ENCODE results near the gene RASA4B.
"Not testable (repeated sequence)": the region's sequence is repeated elsewhere in the genome, so short reads cannot be mapped to it uniquely, and the experiment has no call there.

The RASA4B gene

DNA sequence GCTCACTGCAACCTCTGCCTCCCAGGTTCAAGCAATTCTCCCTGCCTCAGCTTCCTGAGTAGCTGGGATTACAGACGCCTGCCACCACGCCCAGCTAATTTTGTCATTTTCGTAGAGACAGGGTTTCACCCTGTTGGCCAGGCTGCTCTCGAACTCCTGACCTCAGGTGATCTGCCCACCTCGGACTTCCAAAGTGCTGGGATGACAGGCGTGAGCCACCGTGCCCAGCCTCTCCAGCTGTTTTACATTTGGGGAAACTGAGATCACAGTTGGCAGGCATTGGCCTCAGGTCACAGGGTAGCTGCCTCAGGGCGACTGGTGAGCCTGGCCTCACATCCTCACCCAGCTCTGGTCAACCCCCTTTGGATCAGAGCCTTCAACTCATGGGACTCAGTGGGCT, 7.0 kb downstream of the RASA4B start:
- DNase-seq: not testable (repeated sequence)

DNA sequence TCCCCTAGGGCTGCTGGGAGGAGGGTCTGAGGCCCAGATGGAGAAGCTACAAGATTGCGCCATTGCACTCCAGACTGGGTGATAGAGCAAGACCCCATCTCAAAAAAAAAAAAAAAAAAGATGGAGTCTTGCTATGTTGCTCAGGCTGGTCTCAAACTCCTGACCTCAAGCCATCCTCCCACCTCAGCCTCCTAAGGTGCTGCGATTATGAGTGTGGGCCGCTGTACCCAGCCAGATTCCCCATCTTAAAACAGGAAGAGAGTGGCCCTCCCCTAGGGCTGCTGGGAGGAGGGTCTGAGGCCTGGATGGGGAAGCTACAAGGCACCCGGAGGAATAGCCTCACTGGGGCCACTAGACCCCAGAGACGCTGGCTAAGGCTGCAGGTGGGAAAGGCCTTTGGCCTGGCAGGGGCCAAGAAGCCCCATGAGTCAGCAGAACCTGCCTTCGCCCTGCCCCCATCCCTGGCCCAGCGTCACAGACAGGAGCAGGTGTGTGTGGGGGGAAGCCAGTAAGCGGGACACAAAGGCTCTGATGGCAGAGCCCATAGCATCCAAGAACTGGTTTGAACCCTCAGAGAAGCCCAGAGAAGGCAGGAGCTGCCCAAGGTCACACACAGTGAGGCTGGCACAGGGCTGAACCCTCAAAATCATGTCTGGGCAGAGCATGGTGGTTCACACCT, 10.0 kb downstream of the RASA4B start:
- DNase-seq: not testable (repeated sequence)

DNA sequence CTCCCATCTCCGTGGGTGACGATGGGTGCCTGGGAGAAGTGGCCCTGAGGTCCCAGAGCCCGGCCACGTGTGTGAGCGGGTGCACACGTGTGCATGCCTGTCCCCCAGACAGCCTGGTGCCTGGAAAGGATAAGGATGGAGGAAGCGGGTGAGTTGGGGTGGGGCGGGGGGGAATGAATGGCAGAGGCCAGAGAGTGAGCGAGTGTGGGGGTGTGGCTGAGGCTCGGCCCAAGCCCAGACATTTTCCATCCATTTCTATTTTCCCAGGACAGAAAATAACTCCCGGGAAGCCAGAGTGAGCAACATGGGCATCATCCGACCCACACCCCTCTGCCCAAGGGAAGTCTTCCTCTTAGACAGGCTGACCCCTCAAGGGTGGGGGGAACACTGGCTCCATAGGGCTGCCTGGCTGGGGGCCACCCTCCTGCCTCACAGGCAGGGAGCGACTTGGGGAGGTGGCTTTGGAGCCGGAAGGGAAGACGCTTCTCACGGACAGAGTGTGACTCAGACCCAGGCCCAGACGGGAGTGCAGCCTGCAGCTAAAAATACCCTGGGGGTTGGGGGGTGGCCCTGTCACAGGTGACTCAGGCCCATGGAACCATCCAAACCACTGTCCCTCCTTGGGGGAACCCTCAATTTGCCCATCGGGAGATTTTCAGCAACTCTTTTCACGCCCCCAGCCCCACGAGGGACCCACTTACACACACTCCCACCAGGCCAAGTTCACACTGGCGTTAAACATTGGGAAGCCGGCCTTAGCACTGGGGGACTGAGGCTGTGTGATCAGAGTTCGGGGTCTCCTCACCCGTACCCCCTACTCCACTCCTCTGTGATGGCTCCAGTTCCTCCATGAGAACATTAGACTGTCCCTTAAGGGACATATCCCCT, 12.0 kb downstream of the RASA4B start:
- DNase-seq: not testable (repeated sequence)

DNA sequence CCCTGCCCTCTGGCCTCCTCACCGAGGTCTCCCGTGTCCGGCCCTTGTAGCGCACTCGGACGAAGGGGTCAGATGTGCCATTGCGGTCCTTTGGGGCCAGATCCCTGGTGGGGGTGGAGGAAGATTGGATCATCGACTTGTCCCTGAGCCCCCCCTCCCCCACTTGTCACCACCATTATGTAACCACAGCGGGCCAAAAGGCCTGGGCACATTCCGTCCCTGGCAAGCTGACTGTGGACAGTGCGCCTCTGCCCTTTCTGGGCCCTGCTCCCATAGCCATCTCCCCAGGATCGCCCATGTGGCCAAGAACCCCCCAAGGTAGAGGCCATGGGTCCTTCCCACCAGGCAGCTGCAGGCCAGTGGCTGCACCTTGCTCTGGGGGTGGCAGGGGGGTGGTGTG, 14.4 kb downstream of the RASA4B start:
- DNase-seq: not testable (repeated sequence)

DNA sequence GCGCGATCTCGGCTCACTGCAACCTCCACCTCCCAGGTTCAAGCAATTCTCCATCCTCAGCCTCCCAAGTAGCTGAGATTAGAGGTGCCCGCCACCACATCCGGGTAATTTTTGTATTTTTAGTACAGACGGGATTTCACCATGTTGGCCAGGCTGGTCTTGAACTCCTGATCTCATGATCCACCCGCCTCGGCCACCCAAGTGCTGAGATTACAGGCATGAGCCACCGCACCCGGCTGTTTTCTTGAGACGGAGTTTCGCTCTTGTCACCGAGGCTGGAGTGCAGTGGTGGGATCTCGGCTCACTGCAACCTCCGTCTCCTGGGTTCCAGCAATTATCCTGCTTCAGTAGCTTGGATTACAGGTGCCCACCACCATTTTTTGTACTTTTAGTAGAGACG, 19.3 kb downstream of the RASA4B start:
- DNase-seq: not testable (repeated sequence)

DNA sequence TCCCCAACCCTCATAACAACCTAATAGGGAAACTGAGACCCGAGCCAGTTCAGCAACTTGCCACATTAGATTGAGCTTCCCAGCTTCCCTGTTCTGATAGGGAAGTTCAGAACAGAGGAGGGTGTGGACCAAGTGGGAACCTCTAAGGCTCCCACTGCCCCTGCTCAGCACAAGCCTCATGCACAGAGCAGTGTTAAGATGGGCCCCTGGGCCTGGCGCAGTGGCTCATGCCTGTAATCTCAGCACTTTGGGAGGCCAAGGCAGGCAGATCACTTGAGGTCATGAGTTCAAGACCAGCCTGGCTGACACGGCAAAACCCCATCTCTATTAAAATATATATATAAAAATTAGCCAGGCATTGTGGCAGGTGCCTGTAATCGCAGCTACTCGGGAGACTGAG, 20.3 kb downstream of the RASA4B start:
- not testable (repeated sequence) for DNase-seq

DNA sequence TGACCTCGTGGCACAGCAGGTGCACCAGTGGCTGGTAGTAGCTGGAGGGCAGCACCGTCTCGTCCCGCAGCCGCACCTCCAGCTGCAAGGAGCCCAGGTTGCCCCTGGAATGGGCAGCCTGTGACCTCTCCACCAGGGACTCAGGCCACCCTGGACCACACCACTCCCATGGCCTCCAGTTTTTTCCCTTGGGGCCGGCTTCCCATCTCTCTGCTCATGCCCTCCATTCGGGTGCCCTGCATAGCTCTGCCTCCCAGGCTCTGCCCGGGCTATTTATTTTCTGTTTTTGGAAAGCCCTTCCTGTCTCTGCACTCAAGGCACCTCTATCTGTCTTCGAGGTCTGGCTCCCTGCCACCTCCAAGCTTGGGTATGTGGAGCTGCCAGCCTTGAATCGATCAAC, 20.7 kb downstream of the RASA4B start:
- not testable (repeated sequence) for DNase-seq

DNA sequence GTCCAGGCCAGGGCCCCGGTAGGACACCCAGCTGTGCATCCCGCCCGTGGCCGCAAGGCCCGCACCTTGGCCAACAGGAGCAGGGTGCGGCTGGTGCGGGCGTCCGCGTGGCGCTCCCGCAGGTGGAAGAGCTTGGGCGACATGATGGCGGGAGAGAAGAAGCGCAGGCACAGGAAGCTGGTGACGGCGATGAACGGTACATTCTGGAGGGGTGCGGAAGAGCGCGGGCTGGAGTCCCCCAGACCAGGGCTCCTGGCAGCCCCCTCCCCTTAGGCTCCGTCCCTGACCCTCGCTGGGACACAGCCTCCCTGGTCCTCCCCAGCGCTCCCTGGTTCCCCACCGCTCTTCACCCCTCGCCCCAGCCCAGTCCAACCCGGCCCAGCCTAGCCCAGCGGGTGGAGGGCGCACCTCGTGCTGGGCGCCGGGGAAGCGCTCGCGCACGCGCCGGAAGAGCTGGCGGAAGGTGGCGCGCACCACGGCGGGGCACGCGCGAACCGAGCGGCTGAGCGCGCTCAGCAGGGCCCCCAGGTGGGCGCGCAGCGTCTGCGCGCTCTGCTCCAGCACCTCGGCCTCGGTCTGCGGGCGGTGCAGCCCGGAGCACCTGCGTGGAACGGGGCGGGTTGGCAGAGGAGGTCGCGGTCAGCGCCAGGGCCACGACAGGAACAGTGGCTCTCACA, 23.0 kb downstream of the RASA4B start:
- DNase-seq: not testable (repeated sequence)

DNA sequence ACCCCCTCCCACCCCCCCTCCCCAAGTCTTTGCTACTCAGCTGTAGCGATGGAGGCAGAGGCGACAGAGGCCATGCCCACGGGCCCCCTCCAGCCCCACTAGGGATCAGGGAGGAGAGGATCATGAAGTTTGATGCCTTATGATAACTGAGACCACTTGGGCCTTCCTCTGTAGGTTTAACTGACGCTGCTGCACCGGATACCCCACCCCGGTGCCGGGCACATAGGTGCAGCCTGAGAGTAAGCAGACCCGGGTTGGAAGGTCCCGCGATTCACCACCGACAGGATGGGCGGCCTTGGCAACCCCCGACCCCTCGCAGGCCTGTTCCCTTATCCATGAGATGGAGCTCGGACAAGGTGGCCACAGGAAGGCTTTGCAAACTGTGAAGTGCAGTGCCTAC, 23.6 kb downstream of the RASA4B start:
- not testable (repeated sequence) for DNase-seq

DNA sequence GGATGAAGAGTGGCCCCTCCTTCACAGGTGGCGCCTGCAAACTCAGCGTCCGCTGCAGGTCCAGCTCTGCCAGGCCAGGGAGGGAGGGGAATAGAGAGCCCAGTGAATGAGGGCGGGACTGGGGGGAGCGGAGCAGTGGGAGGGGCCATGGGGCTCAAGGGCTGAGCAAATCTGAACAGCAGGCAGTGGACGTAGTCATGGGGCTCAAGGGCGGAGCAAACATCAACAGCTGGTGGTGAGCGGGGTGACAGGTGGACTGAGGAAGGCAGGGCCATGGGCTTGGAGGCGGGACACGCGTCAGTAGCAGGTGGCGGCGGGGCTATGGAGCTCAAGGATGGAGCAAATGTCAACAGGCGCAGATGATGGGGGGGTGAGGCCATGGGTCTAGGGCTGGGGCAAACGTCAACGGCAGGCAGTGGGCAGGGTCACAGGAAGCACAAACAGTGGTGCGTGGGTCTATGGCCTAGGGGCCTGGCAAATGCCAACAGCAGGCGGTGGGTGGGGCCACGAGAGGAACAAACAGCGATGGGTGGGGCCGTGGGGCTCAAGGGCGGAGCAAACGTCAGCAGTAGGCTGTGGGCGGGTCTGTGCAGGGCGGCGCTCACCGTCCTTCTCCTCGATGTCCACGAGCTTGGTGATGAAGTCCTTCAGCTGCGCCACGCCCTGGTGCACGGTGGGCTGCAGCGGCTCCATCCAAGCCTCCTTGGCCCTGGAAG, 24.2 kb downstream of the RASA4B start:
- not testable (repeated sequence) for DNase-seq

DNA sequence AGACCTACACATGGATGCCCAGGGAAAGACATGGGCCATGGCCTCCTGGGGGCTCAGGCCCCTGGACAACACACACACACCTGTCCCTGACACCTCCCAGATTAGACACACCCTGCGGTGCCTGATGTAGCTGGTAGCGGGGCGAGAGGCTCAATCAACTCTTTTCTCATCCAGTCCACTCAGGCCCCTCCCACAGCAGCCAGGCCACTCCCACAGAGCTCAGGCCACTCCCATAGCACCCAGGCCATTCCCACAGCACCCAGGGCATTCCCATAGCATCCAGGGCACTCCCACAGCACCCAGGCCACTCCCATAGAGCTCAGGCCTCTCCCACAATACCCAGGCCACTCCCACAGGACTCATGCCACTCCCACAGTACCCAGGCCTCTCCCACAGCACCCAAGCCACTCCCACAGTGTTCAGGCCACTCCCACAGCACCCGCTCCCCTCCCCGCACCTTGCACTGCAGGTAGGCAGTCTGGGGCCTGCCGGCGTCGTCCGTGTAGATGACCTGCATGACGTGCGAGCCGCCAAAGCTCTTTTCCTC, 27.0 kb downstream of the RASA4B start:
- DNase-seq: not testable (repeated sequence)

DNA sequence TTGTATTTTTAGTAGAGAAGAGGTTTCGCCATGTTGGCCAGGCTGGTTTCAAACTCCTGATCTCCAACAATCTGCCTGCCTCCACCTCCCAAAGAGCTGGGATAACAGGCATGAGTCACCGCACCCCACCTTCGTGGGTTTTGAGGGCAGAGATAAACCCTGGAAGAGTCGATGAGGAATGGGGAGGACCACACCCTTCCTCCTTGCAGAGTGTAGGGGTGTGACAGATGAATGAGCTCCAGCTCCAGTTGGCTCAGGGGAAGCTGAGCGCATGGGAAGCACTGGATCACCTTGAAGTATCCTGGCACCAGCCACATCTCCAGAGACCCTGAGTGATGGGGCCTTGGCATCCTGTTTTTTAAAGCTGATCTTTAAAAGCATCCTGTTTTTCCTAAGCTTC, 33.3 kb downstream of the RASA4B start:
- not testable (repeated sequence) for DNase-seq

DNA sequence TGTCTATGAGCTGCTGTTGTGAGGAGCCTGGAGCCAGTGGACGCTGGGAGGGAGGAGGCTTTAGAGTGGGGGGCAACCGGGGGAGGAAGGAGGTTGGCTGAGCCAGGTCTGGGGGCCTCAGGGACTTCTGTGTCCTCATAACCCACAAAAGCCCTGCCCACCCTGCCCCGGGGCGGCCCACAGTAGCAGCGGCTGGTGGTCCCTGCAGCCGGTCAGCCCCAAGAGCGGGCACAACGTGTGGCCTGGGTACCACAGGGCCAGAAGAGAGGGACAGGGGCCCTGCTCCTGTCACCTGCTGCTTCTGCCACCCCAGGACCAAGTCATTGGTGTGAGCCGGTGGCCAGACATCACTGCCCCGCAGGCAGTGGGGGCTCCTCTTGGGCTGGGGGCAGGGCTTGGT, 35.6 kb downstream of the RASA4B start:
- not testable (repeated sequence) for DNase-seq

DNA sequence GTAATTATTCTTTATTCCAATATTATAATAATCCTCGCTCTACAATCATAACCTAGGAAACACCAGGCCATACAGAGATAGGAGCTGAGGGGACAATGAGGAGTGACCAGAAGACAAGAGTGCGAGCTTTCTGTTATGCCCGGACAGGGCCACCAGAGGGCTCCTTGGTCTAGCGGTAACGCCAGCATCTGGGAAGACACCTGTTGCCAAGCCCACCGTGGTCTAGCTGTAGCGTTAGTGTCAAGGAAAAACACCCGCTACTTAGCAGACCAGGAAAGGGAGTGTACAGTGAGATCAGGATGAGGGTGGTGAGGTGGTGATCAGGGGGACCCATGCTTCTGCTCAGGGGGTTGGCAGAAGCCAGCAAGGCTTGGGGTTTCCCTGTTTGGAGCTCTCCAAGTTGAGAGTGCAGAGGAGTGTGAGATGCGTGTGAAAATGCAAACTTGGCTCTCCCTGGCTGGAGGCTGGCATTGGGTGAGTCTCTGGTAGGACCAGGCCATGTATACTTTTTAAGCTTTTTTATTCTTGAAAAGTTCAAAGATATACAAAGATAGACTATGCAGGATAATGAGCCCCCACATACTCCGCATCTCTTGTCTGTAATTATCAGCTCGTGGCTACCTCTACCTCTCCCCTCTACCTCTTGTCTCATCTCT, 37.5 kb downstream of the RASA4B start:
- not testable (repeated sequence) for DNase-seq

DNA sequence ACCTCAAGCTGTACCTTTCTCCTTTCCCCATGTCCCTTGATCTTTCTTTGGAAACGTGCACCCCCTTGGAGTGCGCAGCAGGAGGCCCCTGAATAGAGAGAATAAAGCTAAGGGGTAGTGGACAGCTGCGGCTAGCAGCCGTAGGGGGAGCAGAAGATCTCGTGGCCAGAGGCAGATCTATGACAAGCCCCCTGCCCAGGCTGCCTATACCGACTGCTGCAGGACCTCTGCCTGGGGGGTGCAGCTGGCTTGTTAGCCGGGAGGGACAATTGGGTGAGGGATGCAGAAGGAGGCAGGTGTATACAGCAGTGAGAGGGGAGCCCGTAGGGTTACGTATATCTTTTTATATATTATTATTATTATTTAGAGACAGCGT, 38.4 kb downstream of the RASA4B start:
- DNase-seq: not testable (repeated sequence)

DNA sequence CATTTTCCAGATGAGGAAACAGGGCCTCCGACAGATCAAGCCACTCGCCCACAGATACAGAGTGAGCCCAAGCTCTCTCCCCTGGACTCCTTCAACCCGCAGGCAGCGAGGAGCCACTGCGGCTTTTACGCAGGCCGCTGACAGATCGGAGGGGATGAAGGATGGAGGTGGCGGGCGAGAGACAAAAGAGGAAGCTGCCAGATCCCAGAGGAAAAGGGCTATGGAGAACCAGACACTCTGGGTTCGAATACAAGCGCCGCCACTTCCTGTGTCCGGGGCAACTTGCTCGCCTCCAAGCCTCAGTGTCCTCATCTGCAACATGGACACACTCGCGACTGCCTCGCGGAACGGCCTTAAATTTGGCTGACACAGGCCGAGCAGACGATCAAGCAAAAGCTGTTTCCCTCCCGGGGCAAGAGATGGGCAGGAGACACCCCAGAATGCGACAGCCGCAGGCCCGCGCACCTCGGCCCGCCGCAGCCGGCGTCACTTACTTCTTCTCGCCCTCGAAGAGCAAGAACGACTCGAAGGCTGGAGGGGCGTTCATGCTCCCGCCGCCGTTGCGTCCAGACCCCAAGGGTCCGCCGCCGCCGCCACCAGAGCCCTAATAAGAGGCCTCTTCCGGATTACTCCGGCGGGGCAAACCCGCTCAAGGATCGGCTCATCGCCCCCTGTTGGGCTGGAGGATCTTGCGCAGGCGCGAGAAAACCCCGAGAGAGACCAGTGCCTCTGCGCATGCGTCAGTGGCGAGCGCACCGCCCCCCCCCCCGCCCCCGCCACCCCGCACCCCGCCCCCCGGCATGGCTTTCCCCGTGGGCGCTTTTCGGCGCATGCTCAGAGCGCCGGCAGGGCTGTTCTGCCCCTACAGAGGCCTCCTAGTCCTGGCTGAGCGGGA, 39.0 kb downstream of the RASA4B start, which contains the start of gene POLR2J:
POLR2J (minus strand) TSS at position 609 of the 895 bp plus-strand sequence; CDS start at position 547, 62 bp downstream.
- not testable (repeated sequence) for DNase-seq

DNA sequence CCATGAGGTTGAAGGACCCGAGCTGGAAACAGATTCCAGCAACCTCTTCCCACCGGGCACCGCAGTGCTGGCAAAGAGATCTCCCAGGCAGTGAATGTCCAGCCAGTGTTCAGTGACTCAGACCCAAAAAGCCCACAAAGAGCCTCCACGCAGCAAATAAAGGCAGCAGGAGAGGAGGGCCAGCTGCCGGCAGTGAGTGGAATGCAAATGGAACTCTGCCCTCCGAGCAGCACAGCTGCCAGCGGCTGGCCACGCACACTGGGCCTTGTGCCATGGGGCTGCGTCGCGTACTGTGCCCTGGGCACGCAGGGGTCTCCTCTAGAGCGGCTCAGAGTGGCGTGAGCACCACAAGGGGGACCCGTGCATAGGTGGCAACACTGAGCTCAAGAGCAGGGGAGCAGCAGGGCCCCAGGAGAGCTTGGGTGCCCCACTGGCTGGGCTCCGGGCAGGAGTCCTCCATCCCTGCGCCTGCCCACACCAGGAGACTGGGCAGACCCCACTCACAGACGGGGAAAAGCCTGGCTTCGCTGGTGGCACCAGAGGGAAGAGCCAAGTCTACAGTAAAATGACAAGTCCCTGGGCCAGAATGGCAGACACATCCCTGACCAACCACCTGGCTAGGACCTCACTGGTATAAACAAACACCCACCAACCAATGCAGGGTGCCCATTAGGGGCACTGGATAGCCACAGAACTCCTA, 42.7 kb downstream of the RASA4B start:
- DNase-seq: not testable (repeated sequence)

DNA sequence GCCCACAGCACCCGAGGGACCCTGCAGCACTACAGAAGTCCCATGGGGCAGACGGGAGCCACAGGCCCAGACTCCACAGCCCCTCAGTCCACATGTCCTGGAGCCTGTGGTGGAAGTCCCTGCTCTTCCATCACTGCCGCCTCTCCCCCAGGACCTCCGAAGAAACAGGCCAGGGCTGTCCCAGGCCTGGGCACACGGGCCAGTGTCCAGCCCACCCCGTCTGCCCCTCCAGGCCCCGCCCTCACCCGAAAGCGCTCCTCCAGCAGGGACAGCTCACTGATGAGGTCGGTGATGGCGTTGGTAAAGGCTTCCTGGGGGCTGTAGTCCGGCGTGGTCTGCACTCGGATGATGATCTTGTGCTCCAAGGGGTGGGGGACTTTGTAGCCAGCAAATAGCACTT, 43.5 kb downstream of the RASA4B start:
- DNase-seq: not testable (repeated sequence)

DNA sequence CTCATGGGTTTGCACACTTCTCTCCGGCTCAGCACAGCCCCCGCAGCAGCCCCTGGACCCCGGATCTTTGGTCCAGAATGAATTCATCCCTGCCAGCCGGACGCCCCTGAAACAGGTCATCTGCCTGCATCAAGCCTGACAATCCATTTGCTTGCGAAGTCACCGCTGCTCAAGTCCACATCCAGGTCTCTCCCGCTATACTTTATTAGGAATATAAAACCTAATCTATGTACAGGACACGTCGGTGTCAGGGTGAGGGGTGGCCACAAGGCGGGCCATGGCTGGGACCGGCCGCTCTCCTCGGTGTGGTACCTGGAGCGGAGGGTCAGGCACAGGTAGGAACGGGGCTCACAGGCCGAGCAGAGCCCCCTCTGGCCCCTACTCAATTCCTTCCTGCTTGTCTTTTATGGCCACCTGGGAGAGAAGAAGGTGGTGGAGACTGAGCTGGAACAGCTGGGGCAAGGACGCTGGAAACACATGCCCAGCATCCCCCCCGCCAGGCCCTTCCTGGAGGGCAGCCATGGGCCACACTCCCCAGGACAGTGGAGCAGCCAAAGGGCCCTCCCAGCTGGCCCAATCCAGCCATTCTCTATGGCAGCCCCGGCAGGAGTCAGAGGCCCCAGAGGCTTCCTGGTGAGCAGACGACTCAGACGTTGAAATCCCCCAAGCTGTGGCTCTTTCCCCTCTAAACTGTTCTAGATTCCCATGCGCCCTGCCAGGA, 44.1 kb downstream of the RASA4B start:
- DNase-seq: no peak

Data from amniotic stem cell (primary cell).